GM10266 (cell line): ENCODE results near the gene CLSTN2.

ENCODE experiments used
- DNase-seq: peaks from one replicate; pipeline ENCODE4 v3.0.0; 2012; ENCODE audit errors: extremely low spot score
- CTCF ChIP-seq: IDR thresholded peaks from 2 replicates; pipeline ENCODE4 v1.5.1; 2012; ENCODE audit warnings: mild to moderate bottlenecking, low read depth; ENCODE audit not compliant: control insufficient read depth, insufficient read depth; ENCODE audit errors: missing control alignments

CLSTN2 gene

GRCh38 chr3:140021269-140021668 is 86.3 kb downstream of the CLSTN2 start:
- no peak for TF ChIP-seq CTCF
- no peak for DNase-seq

DNA sequence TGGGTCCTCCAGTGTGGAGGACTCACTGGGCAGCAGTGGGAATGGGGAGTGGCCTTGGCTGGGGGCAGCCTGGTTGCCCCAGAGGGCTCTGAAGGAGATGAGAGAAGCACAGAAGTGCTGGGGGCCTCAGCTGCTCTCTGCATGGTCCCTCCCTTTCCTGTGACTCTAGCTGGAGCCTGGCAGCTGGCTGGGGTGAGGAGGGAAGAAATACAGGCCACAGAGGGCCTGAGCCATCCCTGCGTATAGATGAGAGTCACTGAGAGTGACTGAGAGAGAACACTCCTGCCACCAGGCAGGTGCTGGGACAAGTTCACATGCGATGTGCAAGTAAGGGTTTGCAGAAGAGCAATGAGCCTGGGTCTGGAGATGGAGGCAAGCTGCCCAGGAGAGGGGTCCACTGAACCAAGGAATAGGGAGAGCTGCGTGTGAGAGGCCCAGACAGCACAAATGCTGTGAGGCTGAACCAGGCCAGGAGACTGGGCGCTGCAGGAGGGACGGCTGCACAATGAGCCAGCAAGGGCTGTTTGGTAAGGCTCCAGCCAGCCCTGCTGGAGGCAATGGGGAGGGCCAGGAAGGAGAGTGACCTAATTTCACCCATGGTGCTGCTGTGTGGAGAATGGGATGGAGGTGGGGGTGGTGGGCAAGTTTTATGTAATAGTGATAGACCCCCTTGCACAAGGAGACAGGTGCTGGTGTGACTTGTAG is 87.2 kb downstream of the CLSTN2 start:
- no peak for TF ChIP-seq CTCF
- no peak for DNase-seq

GRCh38 chr3:140023616-140024530 is 88.9 kb downstream of the CLSTN2 start:
- no peak for DNase-seq
- TF ChIP-seq CTCF = no peak

DNA sequence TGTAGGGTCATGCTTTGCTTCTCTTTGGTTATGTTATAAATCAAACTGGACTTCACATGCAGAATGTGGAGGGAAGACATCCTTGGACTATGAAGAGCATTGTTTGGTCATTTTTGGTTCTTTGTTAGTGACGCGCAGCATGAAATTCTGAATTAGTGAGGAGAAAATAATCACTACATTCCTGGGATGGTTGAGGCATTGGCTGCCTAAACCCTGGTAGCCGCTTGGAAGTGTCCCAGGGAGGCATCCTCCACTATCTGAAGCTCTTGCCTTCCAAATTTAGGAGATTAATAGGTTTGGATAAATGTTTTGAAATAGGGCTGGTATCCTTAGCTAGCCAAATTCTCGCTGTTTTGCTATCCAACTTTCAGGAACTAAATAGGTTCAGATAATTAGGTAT is 96.2 kb downstream of the CLSTN2 start:
- TF ChIP-seq CTCF = no peak
- DNase-seq = no peak

DNA sequence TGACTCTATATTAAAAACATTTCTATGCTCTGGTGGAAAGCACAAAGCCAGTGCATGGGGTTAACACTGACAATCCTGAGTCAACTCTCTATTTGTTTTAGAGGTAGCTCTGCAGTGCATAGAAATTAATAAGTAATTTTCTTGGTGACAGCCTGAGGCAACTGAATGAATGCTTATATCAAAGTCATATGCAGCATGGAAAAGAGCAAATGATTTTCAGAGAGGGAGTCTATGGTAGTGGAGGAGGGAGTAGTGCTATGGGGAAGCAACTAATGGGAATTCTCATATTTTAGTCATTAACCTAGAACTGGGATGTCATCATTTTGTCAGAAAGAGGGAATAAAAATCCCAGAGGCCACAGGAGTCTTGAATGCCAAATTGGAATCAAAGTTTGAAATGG is 99.1 kb downstream of the CLSTN2 start:
- TF ChIP-seq CTCF = no peak
- DNase-seq = no peak

DNA sequence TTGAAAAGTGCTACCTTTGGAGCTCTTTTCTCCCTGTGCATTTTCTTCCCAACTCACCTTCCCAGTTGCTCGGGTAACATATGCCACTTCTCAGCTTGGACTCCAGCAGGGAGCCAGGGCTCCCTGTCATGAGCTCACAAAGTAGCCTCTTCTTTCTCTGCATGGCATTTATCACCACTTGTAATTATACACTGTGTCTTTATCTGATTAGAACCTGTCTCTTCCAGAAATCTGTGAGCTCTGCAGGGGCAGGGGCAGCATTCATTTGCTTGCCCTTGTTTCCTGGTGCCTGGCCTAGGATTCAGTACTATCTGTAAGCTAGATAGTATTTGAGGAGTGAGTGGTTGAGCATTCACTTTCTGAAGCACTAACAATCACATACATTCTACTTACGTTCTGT is 100.9 kb downstream of the CLSTN2 start:
- TF ChIP-seq CTCF = no peak
- DNase-seq = no peak

DNA sequence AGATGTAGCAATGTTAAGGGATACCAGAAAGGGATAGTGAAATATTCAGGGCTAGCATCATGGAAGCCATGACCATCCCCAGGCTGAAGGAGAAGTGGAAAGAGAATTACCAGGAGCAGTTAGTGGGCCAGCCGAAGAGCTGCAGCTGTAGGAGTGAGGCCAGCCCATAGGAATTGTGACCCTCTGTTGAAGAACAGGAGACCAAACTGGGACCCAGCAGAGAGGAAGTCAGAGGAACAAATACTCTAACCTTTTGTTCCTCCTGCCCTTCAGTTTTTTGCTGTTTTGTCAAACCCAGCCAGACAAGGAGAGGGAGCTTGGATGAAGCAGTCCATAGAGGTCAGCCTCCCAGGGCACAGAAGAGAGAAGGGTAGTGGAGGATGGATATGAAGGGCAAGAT is 115.4 kb downstream of the CLSTN2 start:
- no peak for DNase-seq
- TF ChIP-seq CTCF = no peak
